ENCODE data around the gene RNASE1. TPM values are rescaled to one million over a fixed set of nuclear protein-coding genes. Genes with fewer than 3 reads are reported as not detected.

The RNASE1 gene
- total and polyA plus RNA-seq, 2 experiments from 2014 or later: 1.3 to 5.7 TPM

GRCh38 chr14:20809917-20810316 is 7.3 kb upstream of the RNASE1 start:
- TF ChIP-seq CTCF (IDR thresholded peaks at IDR 0.05; ENCODE audit: low read depth, low read length): no peak
- H3K27ac ChIP-seq: no peak overlapping the region
- H3K36me3 ChIP-seq: no peaks in the 10 kb centered on the region
- no peak overlapping the region for H3K4me3 ChIP-seq
- H3K27me3 ChIP-seq: no peaks in the 10 kb centered on the region
- DNase-seq (ENCODE audit: low read depth in 1 of 2, low spot score in 1 of 2): no peak
- no peaks in the 10 kb centered on the region for H3K9me3 ChIP-seq (ENCODE audit: low read depth)
- peaks cover 10% of the 10 kb centered on the region for H3K4me1 ChIP-seq (ENCODE audit: low read depth)

- DNase-seq (ENCODE audit: low read depth in 1 of 2, low spot score in 1 of 2): no peak
- H3K4me1 ChIP-seq (ENCODE audit: low read depth): peaks cover 10% of the 10 kb centered on the region
- H3K27ac ChIP-seq: no peak overlapping the region
- H3K27me3 ChIP-seq: no peaks in the 10 kb centered on the region
- no peaks in the 10 kb centered on the region for H3K9me3 ChIP-seq (ENCODE audit: low read depth)
- H3K36me3 ChIP-seq: no peaks in the 10 kb centered on the region
- no peak for TF ChIP-seq CTCF (IDR thresholded peaks at IDR 0.05; ENCODE audit: low read depth, low read length)
- no peak overlapping the region for H3K4me3 ChIP-seq
Observed at GRCh38 chr14:20808162-20808483, 5.5 kb upstream of the RNASE1 start.

- no peak for DNase-seq (ENCODE audit: low read depth in 1 of 2, low spot score in 1 of 2)
- no peak overlapping the region for H3K4me3 ChIP-seq
- H3K9me3 ChIP-seq (ENCODE audit: low read depth): no peaks in the 10 kb centered on the region
- TF ChIP-seq CTCF (IDR thresholded peaks at IDR 0.05; ENCODE audit: low read depth, low read length): no peak
- H3K27ac ChIP-seq: no peak overlapping the region
- no peaks in the 10 kb centered on the region for H3K36me3 ChIP-seq
- H3K27me3 ChIP-seq: no peaks in the 10 kb centered on the region
- H3K4me1 ChIP-seq (ENCODE audit: low read depth): peaks cover 10% of the 10 kb centered on the region
Observed at GRCh38 chr14:20807304-20808161, 4.9 kb upstream of the RNASE1 start.

- H3K27me3 ChIP-seq: no peaks in the 10 kb centered on the region
- no peak for TF ChIP-seq CTCF (IDR thresholded peaks at IDR 0.05; ENCODE audit: low read depth, low read length)
- DNase-seq (ENCODE audit: low read depth in 1 of 2, low spot score in 1 of 2): no peak
- H3K27ac ChIP-seq: no peak overlapping the region
- no peaks in the 10 kb centered on the region for H3K9me3 ChIP-seq (ENCODE audit: low read depth)
- no peak overlapping the region for H3K4me3 ChIP-seq
- no peaks in the 10 kb centered on the region for H3K36me3 ChIP-seq
- H3K4me1 ChIP-seq (ENCODE audit: low read depth): peaks cover 16% of the 10 kb centered on the region
Observed at GRCh38 chr14:20805485-20805884, 2.8 kb upstream of the RNASE1 start.

- Histone ChIP-seq H3K36me3 (no peaks in the 10 kb centered on the region), H3K4me1 (ENCODE audit: low read depth) (peaks cover 33% of the 10 kb centered on the region), H3K27ac (no peak overlapping the region), H3K9me3 (ENCODE audit: low read depth) (no peaks in the 10 kb centered on the region), H3K4me3 (no peak overlapping the region), H3K27me3 (no peaks in the 10 kb centered on the region)
- TF ChIP-seq CTCF (IDR thresholded peaks at IDR 0.05; ENCODE audit: low read depth, low read length): no peak
- no peak for DNase-seq (ENCODE audit: low read depth in 1 of 2, low spot score in 1 of 2)
Observed at GRCh38 chr14:20803223-20803622, 579 bp upstream of the RNASE1 start.
